Amniotic stem cell (primary cell): ENCODE data around the gene TPM3.
"Not testable (repeated sequence)": the region's sequence is repeated elsewhere in the genome, so short reads cannot be mapped to it uniquely, and the experiment has no call there.

ENCODE experiments used
- DNase-seq: peaks from one replicate; lab custom pipeline; 2025; lab: John Stamatoyannopoulos, UW

The TPM3 gene

DNA sequence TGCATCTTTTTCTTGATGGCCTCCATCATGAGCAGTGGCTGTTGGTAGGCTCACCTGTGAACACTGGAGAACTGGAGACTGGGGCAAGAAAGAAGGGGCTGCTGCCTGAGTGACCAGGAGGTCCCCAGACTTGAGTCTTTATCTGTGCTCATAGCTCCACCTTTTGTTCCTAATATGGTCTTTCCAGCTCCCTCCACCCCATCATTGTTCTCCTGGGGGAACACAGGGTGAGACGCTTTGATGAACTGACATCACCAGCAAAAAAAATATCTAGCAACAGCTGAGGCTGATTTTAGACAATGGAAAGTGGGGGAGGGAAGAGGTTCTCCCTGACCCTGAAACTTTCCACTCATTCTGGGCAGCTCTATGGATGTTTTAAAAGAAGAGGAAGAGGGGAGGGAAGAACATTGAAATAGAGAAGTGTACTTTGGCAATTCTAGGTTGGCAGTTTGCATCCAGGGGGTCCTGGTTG is at the start of gene TPM3:
TPM3 (minus strand) TSS at position 111 of the 472 bp plus-strand sequence; CDS start at position 29, 82 bp downstream.
- DNase-seq: no peak

DNA sequence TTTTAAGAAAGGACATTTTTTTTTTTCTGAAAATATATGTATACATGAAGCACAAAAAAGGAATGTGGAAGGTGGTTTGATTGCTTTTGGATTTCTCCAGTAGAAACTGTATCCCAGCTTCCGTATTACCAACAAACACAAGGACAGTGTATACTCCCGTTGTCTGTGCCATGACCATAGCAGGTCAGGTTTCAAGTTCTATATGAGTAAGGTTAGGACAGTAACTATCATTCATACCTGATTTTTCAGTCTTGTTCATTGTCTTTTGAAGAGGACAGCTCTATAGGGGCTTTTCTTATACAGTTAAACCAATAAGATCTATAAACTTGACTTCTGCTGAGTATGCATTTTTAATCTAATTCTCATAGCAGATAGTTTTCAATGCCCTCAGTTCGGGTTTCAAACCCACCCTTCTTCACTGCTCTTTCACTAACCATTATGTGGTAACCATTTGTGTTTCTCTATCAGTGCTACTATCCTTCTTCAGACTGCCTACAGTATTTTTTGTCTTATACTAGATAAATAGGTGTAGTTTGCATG is 48.5 kb upstream of the TPM3 start:
- DNase-seq: no peak

DNA sequence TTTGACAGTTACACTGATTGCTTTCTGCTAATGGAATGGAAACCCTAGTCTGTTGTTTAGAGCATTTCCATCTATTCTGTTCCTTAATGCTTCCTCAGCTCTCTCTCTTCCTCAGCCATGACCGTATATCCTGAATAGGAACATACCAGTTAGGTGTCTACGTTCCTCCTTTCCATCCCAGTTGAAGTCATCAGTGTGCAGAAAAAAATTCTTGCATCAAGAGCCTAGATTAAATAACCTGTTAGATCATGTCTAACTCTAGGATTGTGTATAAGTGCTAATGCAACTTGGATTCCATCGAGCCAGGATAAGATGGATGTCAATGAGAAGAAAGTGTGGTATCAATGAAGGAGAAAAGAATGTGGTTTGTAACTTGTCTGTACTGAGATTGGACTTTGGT is 47.6 kb upstream of the TPM3 start:
- no peak for DNase-seq

DNA sequence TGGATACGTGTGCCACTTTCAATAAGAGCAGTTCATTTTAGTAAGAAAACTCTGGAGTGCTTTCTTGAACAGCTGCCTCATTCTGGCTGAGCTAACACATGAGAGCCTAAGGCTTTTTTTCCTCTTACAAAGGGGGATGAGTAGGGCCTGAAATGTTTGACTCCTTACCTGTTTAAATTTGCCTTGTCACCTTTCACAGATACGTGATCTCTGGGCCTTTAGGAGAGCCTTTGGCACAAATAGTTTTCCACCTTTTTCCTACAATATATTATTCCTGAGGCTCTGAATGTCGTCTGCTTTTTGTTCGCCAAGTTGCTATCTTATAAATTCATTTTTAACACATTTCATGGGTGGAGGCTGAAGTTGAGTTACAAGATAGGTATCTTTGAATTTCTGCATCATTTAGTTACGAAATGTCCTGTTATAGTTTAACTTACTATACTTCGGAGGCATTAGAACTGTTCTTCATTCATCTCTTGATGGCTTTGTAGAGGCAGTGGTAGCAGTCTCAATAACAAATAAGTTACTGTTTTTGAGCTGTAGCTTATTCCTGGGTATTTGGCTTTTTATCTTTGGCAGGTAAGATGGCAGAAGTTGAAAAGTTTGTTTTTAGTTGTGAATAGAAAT is 46.1 kb upstream of the TPM3 start:
- no peak for DNase-seq

DNA sequence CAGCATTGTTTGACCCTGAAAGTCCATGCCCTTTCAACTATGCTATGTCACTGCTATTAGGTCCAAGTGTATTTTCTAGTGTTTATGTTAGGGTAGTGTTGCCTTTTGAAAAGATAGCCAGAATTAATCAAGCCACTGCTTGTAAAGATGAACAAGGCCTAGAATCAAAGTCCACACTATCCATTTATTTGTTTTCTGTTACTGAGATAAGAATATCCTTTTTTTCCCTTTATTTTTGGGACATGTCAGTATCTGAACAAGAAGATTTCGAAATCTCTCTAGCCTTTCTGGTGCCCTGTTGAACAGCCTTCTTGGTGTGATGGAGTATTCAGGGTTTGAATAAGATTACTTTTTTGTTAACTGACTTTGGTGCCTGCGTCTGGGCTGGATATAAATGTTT is 45.5 kb upstream of the TPM3 start:
- no peak for DNase-seq

DNA sequence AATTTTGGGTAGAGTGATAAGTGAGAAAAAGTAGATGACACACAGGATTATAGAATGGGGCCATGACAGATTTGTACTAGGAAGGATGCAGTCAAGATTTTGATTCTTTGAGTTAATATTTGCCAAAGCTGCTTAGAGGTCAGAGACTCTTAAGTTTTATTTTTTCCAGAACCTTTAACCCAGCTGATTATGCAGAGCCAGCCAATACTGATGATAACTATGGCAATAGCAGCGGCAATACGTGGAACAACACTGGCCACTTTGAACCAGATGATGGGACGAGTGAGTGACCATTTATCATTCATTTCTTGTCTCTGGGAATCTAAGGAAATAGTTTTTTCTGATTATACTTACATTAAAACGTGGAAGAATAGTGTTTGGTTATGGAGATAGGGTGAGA is 45.0 kb upstream of the TPM3 start:
- DNase-seq: no peak

DNA sequence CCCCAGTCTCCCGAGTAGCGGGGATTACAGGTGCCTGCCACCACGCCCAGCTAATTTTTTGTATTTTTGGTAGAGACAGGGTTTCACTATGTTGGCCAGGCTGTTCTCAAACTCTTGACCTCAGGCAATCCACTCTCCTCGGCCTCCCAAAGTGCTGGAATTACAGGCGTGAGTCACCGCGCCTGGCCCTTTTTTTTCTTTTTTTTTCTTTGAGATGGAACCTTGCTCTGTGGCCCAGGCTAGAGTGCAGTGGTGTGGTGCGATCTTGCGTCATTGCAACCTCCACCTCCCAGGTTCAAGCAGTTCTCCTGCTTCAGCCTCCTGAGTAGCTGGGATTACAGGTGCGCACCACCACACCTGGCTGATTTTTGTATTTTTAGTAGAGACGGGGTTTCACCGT is 41.2 kb upstream of the TPM3 start:
- DNase-seq: not testable (repeated sequence)

DNA sequence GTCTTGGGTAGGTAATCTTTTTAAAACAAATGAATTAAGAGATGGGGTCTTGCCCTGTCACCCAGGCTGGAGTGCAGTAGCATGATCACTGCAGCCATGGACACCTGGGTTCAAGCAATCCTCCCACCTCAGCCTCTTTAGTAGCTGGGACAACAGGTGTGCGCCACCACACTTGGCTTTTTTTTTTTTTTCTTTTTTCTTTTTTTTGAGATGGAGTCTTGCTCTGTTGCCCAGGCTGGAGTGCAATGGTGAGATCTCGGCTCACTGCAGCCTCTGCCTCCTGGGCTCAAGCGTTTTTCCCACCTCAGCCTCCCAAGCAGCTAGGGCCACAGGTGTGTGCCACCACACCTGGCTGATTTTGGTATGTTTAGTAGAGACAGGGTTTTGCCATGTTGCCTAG is 39.2 kb upstream of the TPM3 start:
- not testable (repeated sequence) for DNase-seq

DNA sequence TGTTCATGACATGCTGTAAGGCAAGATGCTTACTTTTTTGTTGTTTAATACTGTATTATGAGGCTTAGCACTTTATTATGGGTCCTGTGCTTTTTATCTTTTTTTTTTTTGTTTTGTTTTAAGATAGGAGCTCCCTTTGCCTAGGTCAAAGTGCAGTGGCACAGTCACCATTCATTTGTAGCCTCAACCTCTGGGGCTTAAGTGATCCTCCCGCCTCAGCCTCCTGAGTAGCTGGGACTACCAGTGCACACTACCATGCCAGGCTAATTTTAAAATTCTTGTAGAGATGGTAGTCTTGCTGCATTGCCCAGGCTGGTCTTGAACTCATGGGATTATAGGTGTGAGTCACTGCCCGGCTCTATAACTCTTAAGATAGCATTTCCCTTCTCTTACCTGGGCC is 33.5 kb upstream of the TPM3 start:
- DNase-seq: no peak

DNA sequence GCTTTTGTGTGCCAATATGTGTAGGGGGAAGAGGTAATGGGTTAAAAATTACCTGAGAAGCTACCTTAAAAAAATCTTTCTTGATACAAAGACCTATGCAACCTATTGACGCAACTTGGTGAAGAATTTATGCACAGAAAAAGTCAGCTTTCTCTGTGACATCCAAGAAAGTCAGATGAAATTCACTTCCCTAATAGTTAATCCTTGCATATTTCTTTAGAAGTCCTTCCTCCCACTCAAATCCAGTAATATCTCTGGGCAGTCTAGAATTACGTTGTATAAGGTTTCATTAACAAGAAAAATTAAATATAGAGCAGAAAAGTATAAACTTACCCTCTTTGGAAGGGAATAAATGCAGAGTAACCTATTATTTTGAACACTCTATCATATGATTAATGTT is 31.7 kb upstream of the TPM3 start:
- DNase-seq: no peak

DNA sequence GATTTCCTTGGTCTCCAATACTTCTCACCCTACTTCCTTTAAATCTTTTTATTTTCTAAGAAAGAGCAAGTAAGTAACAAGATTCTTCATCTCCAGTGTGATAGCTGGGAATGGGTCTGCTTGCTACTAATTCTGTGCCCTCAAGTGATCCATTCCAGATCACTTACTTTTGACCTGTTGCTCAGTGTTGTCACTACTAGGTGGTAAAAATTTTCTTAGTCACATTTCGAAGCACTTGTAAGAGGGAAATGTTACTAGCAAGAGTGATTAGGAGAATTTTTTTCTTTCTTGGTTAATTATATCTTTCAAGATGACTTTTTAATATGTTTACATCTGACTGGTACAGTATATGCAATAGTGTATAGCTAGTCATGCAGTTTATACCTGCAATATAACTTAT is 31.0 kb upstream of the TPM3 start:
- DNase-seq: no peak

DNA sequence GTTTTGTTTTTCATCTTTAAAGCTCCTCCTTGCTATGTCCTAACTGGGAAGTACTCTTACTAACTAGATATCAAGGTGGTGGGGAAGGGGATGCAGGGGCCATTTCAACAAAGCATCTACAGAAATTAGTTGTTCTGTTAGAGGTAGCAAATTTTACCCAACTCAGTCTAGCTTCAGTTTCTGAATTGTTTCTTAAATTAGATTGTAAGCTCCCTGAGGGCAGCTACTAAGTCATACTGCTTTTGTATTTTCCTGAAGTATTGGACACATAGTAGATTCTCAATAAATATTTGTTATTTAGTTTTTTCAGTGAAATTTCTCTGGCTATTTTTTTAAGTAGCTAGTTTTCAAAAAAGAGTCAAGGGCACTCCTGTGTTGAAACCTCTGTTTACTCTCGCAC is 30.6 kb upstream of the TPM3 start:
- no peak for DNase-seq

DNA sequence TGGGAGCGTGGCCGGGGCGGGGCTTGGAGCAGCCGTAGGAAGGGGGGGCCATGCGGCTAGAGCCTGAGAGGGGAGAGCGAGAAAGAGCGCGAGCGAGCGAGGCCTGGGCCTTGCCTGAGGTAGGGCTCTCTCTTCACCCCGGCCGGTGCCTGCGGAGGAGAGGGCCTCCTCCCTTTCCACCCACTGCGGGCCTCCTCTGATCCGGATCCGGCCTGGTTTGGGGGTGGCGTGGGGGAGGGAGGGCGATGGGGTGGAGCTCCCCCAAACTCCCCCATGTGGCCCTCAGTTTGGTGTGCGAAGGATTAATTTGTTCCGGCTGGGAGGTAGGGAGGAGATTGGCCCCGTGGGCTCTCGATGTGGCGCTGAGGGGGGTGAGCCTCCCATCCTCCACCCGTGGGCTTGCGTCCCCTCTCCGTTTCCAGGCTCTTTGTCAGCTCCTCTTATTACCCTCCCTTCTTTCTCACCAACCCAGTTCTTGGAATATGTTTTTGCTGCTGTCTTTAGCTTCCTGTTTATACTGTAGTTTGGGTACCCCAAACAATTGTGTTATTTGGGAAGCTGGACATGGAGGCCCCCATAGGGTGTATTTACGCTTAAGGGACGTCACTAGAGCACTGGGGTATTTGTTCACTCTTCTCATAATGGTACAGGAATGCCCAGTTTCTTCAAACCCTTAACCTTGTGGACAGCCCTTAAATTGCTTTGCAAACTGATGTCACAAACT is 29.5 kb upstream of the TPM3 start:
- peak; percentile 42 for DNase-seq

DNA sequence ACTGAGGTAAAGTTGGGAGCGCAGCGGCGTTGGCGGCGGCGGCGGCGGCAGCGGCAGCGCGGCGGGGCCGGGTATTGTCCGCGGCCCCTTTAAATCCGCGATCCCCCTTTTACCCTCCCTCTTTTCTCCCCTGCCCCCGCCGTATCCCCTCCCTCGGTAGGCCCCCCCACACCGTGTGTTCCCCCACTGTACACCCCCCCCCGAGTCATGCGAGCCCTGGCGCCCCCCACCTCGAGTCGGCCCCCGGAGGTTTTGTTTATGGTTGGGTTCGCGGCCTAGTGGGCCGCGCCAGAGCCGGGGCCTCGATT is 29.0 kb upstream of the TPM3 start:
- DNase-seq: no peak

DNA sequence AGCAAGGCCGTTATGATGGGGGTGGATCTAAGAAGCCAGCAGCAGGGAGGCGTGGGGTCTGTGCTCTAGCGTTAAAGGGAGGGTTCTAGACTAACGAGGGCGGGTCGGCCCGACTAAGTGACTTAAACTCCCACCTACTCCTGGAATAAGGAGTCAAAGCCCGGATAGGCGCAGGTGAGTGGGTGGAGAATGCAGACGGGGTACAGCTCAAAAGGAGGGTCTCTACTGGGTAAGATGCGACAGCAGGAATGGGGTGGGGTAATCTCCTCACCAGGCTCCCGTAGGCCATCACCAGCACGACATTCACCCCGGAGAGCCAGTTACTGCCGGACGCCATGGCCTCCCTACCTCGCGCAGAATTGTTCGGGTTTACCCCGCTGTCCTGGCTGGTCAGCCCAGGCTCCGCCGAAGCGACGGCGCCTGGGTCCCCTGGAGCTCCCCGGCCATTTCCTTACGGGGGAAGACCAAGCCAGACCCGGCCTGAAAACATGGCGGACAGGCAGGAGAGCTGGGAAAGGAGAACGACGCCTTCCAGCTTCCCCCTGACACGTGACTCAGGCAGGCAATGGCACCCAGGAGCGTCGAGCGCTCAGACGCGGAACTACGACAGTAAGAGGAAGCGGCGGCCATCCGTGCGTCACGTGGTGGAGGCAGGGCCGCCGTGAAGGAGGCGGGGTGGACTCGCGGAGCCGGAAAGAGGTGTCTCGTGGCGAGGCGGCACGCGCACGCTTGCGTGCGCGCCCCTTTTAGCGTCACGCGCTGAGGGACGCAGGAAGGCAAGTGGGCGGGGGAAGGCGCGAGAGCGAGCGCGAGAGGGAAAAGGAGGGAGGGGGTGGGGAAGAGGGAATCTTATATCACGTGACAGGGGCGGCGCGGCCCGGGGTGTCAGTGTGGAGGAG is 28.4 kb upstream of the TPM3 start, which contains the start of gene UBAP2L:
UBAP2L (plus strand) TSS at position 885 of the 899 bp plus-strand sequence. CDS start 4,169 bp downstream, outside the sequence.
- peak; percentile 98 for DNase-seq

DNA sequence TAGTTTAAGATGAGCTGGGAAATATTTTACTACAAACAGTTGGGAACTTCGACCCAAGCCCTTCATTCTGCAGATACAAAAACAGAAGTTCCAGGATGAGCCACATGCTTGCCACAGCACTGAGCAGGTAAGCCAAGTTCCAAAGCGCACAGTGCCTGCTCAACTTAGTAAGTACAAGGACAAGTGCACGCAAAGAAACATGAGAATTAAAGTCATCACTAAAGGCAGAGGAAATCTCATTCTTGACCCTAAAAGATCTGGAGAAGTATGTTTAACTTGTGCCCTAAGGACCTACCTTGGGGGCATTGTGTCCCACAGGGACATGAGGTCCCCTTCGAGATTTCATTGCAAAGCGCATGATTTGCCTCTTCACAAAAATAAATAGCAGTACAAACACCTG is 27.6 kb upstream of the TPM3 start:
- DNase-seq: no peak

DNA sequence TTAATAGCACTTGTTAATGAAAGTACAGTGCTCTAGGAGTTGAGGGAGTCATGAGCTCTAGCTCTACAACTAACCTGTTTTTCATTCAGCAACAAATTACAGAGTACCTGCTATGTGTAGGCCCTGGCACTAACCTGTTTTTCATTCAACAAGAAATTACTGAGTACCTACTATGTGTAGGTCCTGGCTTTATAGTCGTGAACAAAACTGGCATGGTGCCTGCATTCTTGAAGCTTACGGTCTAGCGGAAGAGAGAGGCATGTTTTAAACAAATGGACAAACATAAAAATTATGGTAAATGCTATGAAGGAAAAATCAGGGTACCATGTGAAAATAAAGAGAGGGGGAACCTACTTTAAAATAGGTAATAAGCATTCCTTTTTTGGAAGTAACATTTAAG is 26.6 kb upstream of the TPM3 start:
- no peak for DNase-seq

DNA sequence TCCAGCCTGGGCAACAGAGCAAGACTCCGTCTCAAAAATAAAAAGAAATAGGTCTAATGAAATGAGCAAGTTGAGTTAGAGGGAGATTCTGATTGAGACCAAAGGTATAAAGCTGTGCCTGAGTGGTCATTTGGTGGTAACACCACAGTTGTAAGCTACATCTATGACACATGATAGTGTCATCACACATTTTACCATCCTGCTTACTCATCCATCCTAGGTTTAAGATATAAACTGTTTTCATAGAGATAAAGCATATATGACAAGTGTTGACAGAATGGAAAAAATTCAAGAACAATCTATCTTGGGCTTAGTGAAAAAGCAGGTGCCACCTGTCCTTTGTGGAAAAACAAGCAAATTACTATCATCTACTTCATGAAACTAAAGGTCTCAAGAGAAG is 21.4 kb upstream of the TPM3 start:
- DNase-seq: no peak

DNA sequence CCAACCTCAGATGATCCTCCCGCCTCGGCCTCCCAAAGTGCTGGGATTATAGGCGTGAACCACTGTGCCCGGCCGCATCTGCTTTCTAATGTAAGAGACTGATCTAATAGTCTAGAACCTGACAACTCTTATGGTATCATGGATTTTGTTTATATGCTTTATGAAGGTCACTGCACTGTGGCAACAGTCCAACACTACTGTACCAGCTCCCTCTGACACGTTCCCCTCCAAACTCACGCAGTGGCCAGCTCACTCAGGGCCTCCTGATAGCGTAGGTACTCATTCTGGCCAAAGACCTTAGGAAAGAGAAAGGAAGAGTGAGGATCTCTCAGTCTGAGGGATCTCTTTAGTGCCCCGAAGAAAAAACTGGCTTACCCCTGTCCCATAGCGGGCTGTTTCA is 20.2 kb upstream of the TPM3 start:
- no peak for DNase-seq

DNA sequence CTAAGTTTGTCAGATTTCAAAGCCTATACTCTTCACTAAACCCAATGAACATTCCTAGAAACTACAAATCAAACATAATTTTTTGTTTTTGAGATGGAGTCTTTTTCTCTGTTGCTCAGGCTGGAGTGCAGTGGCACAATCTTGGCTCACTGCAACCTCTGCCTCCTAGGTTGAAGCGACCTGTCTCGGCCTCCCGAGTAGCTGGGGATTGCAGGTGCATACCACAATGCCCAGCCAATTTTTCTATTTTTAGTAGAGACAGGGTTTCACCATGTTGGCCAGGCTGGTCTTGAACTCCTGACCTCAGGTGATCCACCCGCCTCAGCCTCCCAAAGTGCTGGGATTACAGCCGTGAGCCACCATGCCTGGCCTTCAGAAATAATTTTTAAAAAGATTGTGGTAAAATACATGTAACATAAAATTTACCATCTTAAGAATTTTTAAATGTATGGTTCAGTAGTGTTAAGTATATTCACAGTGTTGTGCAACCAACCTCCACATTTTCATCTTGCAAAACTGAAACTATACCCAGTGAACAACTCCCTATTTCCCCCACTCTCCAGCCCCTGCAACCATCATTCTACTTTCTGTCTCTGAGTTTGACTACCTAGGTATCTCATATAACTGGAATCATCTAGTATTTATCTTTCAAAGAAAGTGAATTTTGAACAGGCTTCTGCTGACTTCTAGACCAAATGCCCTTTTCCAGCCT is 16.9 kb upstream of the TPM3 start:
- DNase-seq: no peak

DNA sequence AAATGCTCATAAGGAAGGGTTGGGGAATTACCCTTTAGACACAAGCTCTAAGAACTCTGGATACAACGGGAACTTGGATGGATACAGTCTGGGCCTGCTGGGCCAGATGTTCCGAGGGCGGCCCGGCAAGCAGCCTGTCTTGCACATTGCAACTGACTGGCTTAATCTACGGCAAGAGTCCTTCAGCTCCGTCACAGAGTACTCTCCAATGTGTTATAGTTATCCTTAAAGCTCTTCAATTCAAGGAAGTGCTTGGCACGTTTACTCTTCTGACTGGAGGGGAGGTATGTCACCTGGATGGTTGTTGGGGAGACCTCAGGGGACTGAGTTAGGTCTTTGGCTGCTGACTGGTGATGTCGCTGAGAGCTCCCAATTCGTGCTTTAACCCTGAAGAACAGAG is 15.4 kb upstream of the TPM3 start:
- no peak for DNase-seq

DNA sequence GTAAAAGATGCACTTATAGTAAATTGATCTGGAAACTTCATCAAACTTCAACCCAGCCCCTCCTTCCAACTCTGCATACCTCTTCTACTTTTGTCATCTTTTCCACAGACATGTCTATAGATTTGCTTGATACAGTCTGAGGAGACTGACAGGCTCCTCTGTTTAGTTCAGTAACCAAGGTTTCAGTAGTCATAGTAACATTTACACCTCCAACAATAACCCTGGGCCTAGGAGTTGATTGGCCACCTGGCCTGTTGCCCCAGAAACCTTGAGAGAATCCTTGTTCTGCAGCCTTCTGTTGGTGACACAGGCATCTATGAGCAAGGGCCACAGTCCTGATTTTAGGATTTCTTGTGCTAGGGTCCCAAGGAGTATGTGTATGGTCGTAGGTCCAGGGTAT is 14.3 kb upstream of the TPM3 start, which contains the start of gene CFAP141:
CFAP141 (minus strand) TSS at position 138 of the 400 bp plus-strand sequence; CDS start at position 112, 26 bp downstream.
- DNase-seq: no peak
